Keratinocyte (primary cell): ENCODE data around the gene MCUB. TPM values are rescaled to one million over a fixed set of nuclear protein-coding genes. Genes with fewer than 3 reads are reported as not detected.

Source experiments
- DNase-seq: peaks from one replicate; pipeline ENCODE4 v3.0.0-alpha.2; 2011; ENCODE audit warnings: low read depth, missing footprints, low spot score
- FAIRE-seq: peaks from 2 replicates; lab custom pipeline; 2011; peaks lifted over from hg19 to GRCh38; lab: Jason Lieb, UNC
- H2AFZ ChIP-seq: 2 replicates; pipeline ENCODE4 v1.6.0; 2012; ENCODE audit warnings: low read length, control low read depth, inconsistent platforms; ENCODE audit not compliant: control insufficient read depth
- H3K27ac ChIP-seq: 2 replicates; pipeline ENCODE4 v1.5.1; 2011; ENCODE audit warnings: low read length; ENCODE audit not compliant: control insufficient read depth, insufficient read depth
- H3K27me3 ChIP-seq: 3 replicates; pipeline ENCODE4 v1.6.0; 2011; ENCODE audit warnings: low read length; ENCODE audit not compliant: control insufficient read depth, insufficient read depth; ENCODE audit errors: extremely low read depth
- H3K36me3 ChIP-seq, 2 experiments: 2 replicates in 1 of 2; 3 replicates in 1 of 2; pipeline ENCODE4 v1.5.1; 2011; ENCODE audit warnings: low read length in 2 of 2, mild to moderate bottlenecking in 1 of 2; ENCODE audit not compliant: control insufficient read depth in 2 of 2, insufficient read depth in 2 of 2; ENCODE audit errors: extremely low read depth in 1 of 2
- H3K4me1 ChIP-seq: 3 replicates; pipeline ENCODE4 v1.5.1; 2011; ENCODE audit warnings: low read length; ENCODE audit not compliant: control insufficient read depth, insufficient read depth; ENCODE audit errors: extremely low read depth
- H3K4me2 ChIP-seq: 3 replicates; pipeline ENCODE4 v1.6.0; 2011; ENCODE audit warnings: low read depth, low read length; ENCODE audit not compliant: control insufficient read depth, insufficient read depth; ENCODE audit errors: extremely low read depth
- H3K4me3 ChIP-seq, 3 experiments: fragments of 200-600 bp in 1 of 3; sonication (generic) in 1 of 3; 2 replicates in 2 of 3; 3 replicates in 1 of 3; pipeline ENCODE4 v1.5.1; 2011 to 2016; ENCODE audit warnings: low read length in 3 of 3, mild to moderate bottlenecking in 3 of 3, control low read depth in 2 of 3, inconsistent platforms in 1 of 3, low read depth in 1 of 3, mixed read lengths in 1 of 3, mixed run types in 1 of 3, moderate library complexity in 1 of 3; ENCODE audit not compliant: control insufficient read depth in 2 of 3, insufficient read depth in 2 of 3; ENCODE audit errors: extremely low read depth in 1 of 3
- H3K79me2 ChIP-seq: 2 replicates; pipeline ENCODE4 v1.6.0; 2012; ENCODE audit warnings: low read length; ENCODE audit not compliant: control insufficient read depth, insufficient read depth
- H3K9ac ChIP-seq: 3 replicates; pipeline ENCODE4 v1.6.0; 2011; ENCODE audit warnings: low read length; ENCODE audit not compliant: control insufficient read depth, insufficient read depth; ENCODE audit errors: extremely low read depth
- H3K9me1 ChIP-seq: 3 replicates; pipeline ENCODE4 v1.6.0; 2011; ENCODE audit warnings: low read length; ENCODE audit not compliant: control insufficient read depth, insufficient read depth; ENCODE audit errors: extremely low read depth
- H3K9me3 ChIP-seq: 2 replicates; pipeline ENCODE4 v1.5.1; 2012; ENCODE audit warnings: low read depth, low read length; ENCODE audit not compliant: control insufficient read depth
- H4K20me1 ChIP-seq: 3 replicates; pipeline ENCODE4 v1.6.0; 2011; ENCODE audit warnings: low read length; ENCODE audit not compliant: control insufficient read depth, insufficient read depth; ENCODE audit errors: extremely low read depth
- CTCF ChIP-seq, 3 experiments: IDR thresholded peaks in 1 of 3; conservative IDR thresholded peaks in 1 of 3; optimal IDR thresholded peaks in 1 of 3; 2 replicates in 2 of 3; 3 replicates in 1 of 3; pipeline versions ENCODE3 to v1.5.1; 2011; ENCODE audit warnings: low read length in 3 of 3, mild to moderate bottlenecking in 3 of 3, moderate library complexity in 2 of 3, control low read depth in 1 of 3, inconsistent platforms in 1 of 3; ENCODE audit not compliant: insufficient read depth in 2 of 3; ENCODE audit errors: extremely low read depth in 1 of 3
- EZH2 ChIP-seq: IDR thresholded peaks from one replicate; pipeline ENCODE4 v1.6.1; 2012; ENCODE audit warnings: inconsistent platforms, mild to moderate bottlenecking, low read length, moderate library complexity
- dilution Hi-C: fragments of 300-500 bp; cut with MboI; formaldehyde crosslinking; loops from one replicate; pipeline ENCODE4 v1.7.0; 2020; ENCODE audit warnings: low sequenced_read_pairs; ENCODE audit not compliant: extremely low pct_ligation_motif_present
- polyA plus RNA-seq, 5 experiments: library from polyadenylated mRNA; depleted of rRNA in 3 of 5; stranded (reverse) in 3 of 5; stranded (forward) in 1 of 5; unstranded in 1 of 5; fragments of >200 nt; gene quantifications; 1 replicate in 1 of 5; 2 replicates in 3 of 5; 3 replicates in 1 of 5; pipeline versions ENCODE4 v1.2.1 to v1.2.3, GENCODE V29; 2011 to 2012; ENCODE audit warnings: missing spikeins in 2 of 5, low read depth in 1 of 5, low replicate concordance in 1 of 5

The MCUB gene
- polyA plus RNA-seq, 1 donor (not counting 4 experiments of a cell fraction or from before 2014, with no cell fraction given), result 20.3 TPM

DNA sequence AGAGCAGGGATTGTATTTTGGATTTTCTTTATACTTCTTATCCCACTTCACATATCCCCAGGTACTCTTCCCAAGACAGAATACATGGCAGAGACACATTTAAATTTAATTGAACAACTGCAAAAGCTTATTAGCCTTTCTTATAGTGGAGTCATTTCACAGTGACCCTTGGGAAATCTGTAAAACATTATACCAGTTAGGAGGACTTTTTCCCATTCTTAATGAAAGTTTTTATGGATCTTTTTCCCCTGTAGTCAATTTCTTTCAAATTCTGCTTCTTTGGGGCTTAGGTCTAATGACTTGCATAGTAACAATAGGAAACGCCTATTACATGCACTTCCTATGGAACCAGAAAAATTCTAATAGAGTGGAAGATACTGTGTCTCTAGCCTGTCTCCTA, 14.6 kb upstream of the MCUB start:
- no peaks in the 10 kb centered on the region for H3K79me2 ChIP-seq
- dilution Hi-C loops, result no loop called here
- TF ChIP-seq CTCF (optimal IDR thresholded peaks at IDR 0.05 in 1 of 3, IDR thresholded peaks at IDR 0.05 in 1 of 3, conservative IDR thresholded peaks at IDR 0.05 in 1 of 3; ENCODE audit: extremely low read depth in 1 of 3, insufficient read depth in 2 of 3, low read length in 3 of 3) (no peak), EZH2 (no peak)
- H3K4me2 ChIP-seq, result no peak overlapping the region
- H3K27me3 ChIP-seq, result no peaks in the 10 kb centered on the region
- no peak for FAIRE-seq
- H3K9me3 ChIP-seq, result no peaks in the 10 kb centered on the region
- no peak overlapping the region for H2AFZ ChIP-seq
- peaks cover 3% of the 10 kb centered on the region for H4K20me1 ChIP-seq
- no peak overlapping the region for H3K4me3 ChIP-seq
- H3K4me1 ChIP-seq, result peaks cover 15% of the 10 kb centered on the region
- H3K27ac ChIP-seq, result no peak overlapping the region
- peaks cover 3 to 6% of the 10 kb centered on the region in 2 experiments for H3K36me3 ChIP-seq
- H3K9ac ChIP-seq, result no peak overlapping the region
- H3K9me1 ChIP-seq, result no peaks in the 10 kb centered on the region
- DNase-seq, result no peak

DNA sequence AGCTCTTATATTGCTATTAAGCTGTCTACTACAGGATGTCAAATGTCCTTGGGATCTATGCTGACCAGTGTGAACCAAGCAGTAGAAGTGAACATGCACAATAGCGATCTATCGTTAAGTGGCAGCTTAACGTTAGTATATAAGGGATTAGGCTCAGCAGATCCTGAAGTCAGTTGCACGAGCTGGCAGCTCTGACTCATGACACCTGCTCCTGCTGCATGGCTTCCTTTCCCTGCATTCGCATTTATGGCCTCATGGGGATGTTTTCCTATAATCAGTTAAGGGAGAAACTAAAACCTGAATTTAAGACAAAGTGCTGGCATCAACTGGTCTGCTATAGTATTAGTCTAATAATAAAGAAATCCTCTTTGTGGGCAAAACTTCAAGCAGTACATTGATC, 12.7 kb upstream of the MCUB start:
- Histone ChIP-seq H3K9ac (no peak overlapping the region), H3K79me2 (no peaks in the 10 kb centered on the region), H3K9me1 (no peaks in the 10 kb centered on the region), H3K4me1 (peaks cover 15% of the 10 kb centered on the region), H4K20me1 (peaks cover 3% of the 10 kb centered on the region), H3K27me3 (no peaks in the 10 kb centered on the region), H3K36me3 (peaks cover 3 to 4% of the 10 kb centered on the region in 2 experiments), H3K9me3 (no peaks in the 10 kb centered on the region), H3K27ac (no peak overlapping the region), H3K4me3 (no peak overlapping the region), H2AFZ (no peak overlapping the region), H3K4me2 (no peak overlapping the region)
- FAIRE-seq (no peak), DNase-seq (no peak)
- dilution Hi-C loops, result no loop called here
- no peak for TF ChIP-seq EZH2
- TF ChIP-seq CTCF (optimal IDR thresholded peaks at IDR 0.05 in 1 of 3, IDR thresholded peaks at IDR 0.05 in 1 of 3, conservative IDR thresholded peaks at IDR 0.05 in 1 of 3; ENCODE audit: extremely low read depth in 1 of 3, insufficient read depth in 2 of 3, low read length in 3 of 3), result no peak
